CD14-positive monocyte (primary cell): ENCODE data around the gene TNFRSF25. TPM values are rescaled to one million over a fixed set of nuclear protein-coding genes. Genes with fewer than 3 reads are reported as not detected.

ENCODE experiments used
- DNase-seq, 3 donors: peaks; one replicate each; pipeline ENCODE4 v3.0.0-alpha.2; 2011 to 2022
- H2AFZ ChIP-seq: 2 replicates; pipeline ENCODE4 v1.6.0; 2012; ENCODE audit warnings: mild to moderate bottlenecking, low read depth, low read length, inconsistent platforms; ENCODE audit not compliant: insufficient read depth, poor library complexity, severe bottlenecking
- H3K27ac ChIP-seq, 2 donors: 1 replicate in 1 of 2; 2 replicates in 1 of 2; pipeline ENCODE4 v1.5.1; 2012 to 2013; ENCODE audit warnings: low read length in 2 of 2, control low read depth in 1 of 2, inconsistent platforms in 1 of 2, low read depth in 1 of 2, mild to moderate bottlenecking in 1 of 2
- H3K27me3 ChIP-seq, 2 donors: one replicate each; pipeline versions ENCODE4 v1.6.0 to v1.6.1; 2011 to 2013; ENCODE audit warnings: low read length in 2 of 2; ENCODE audit not compliant: control insufficient read depth in 2 of 2, insufficient read depth in 2 of 2
- H3K36me3 ChIP-seq, 2 donors: replicated peaks in 1 of 2; 1 replicate in 1 of 2; 2 replicates in 1 of 2; pipeline versions ENCODE4 v1.5.1 to v1.6.1; 2012 to 2013; ENCODE audit warnings: low read length in 2 of 2, control low read depth in 1 of 2, inconsistent platforms in 1 of 2, mild to moderate bottlenecking in 1 of 2; ENCODE audit not compliant: insufficient read depth in 2 of 2, control insufficient read depth in 1 of 2
- H3K4me1 ChIP-seq, 2 donors: 1 replicate in 1 of 2; 2 replicates in 1 of 2; pipeline versions ENCODE4 v1.5.1 to v1.6.1; 2012 to 2013; ENCODE audit warnings: low read length in 2 of 2, control low read depth in 1 of 2, inconsistent platforms in 1 of 2, mild to moderate bottlenecking in 1 of 2, moderate library complexity in 1 of 2; ENCODE audit not compliant: insufficient read depth in 2 of 2, control insufficient read depth in 1 of 2
- H3K4me2 ChIP-seq: replicated peaks from 2 replicates; pipeline ENCODE3; 2012; ENCODE audit warnings: low read length, moderate library complexity, mild to moderate bottlenecking; ENCODE audit not compliant: poor library complexity, severe bottlenecking; ENCODE audit errors: extremely low read depth
- H3K4me3 ChIP-seq, 3 experiments: fragments of 200-600 bp in 1 of 3; sonication (generic) in 1 of 3; replicated peaks in 1 of 3; 1 replicate in 2 of 3; 2 replicates in 1 of 3; pipeline ENCODE4 v1.5.1; 2011 to 2013; ENCODE audit warnings: low read length in 3 of 3, mild to moderate bottlenecking in 3 of 3, control low read depth in 2 of 3, low read depth in 2 of 3, inconsistent platforms in 1 of 3, moderate library complexity in 1 of 3
- H3K79me2 ChIP-seq: 2 replicates; pipeline ENCODE4 v1.6.0; 2012; ENCODE audit warnings: mild to moderate bottlenecking, control low read depth, inconsistent platforms, low read length, moderate library complexity; ENCODE audit not compliant: insufficient read depth
- H3K9ac ChIP-seq: 2 replicates; pipeline ENCODE4 v1.6.0; 2017; ENCODE audit warnings: low read length, mild to moderate bottlenecking; ENCODE audit not compliant: insufficient read depth, poor library complexity, severe bottlenecking
- H3K9me3 ChIP-seq, 2 donors: replicated peaks in 1 of 2; 1 replicate in 1 of 2; 2 replicates in 1 of 2; pipeline versions ENCODE4 v1.5.1 to v1.6.1; 2012 to 2013; ENCODE audit warnings: low read length in 2 of 2, control low read depth in 1 of 2; ENCODE audit not compliant: control insufficient read depth in 1 of 2, insufficient read depth in 1 of 2
- H4K20me1 ChIP-seq: 2 replicates; pipeline ENCODE4 v1.6.0; 2012; ENCODE audit warnings: mild to moderate bottlenecking, low read length, control low read depth, moderate library complexity; ENCODE audit not compliant: insufficient read depth
- H3K27ac Mint-ChIP-seq, 7 donors: one replicate each; pipeline ENCODE4 v1.8.0; 2020; ENCODE audit warnings: mild to moderate bottlenecking in 7 of 7, mixed read lengths in 7 of 7, moderate library complexity in 6 of 7, inconsistent platforms in 2 of 7
- H3K27me3 Mint-ChIP-seq, 3 donors: one replicate each; pipeline ENCODE4 v1.8.0; 2021 to 2022; ENCODE audit warnings: low read depth in 3 of 3, mild to moderate bottlenecking in 3 of 3, mixed read lengths in 3 of 3, moderate library complexity in 3 of 3, inconsistent platforms in 1 of 3
- H3K36me3 Mint-ChIP-seq, 2 donors: one replicate each; pipeline ENCODE4 v1.8.0; 2020; ENCODE audit warnings: mixed read lengths in 2 of 2, inconsistent platforms in 1 of 2, mild to moderate bottlenecking in 1 of 2
- H3K4me1 Mint-ChIP-seq: one replicate; pipeline ENCODE4 v1.8.0; 2020; ENCODE audit warnings: mild to moderate bottlenecking, mixed read lengths
- H3K4me3 Mint-ChIP-seq, 2 donors: one replicate each; pipeline ENCODE4 v1.8.0; 2020; ENCODE audit warnings: mild to moderate bottlenecking in 2 of 2, mixed read lengths in 2 of 2, moderate library complexity in 1 of 2
- H3K9me3 Mint-ChIP-seq, 7 donors: one replicate each; pipeline ENCODE4 v1.8.0; 2020 to 2022; ENCODE audit warnings: mixed read lengths in 7 of 7, mild to moderate bottlenecking in 6 of 7, moderate library complexity in 6 of 7, inconsistent platforms in 2 of 7
- WGBS: methylation state at CpG from one replicate; pipeline ENCODE4 v1.1.5; 2013; ENCODE audit warnings: missing lambda C conversion rate; ENCODE audit not compliant: insufficient coverage; 5-methylcytosine and 5-hydroxymethylcytosine counted together
- intact Hi-C, 2 donors: fragments of 100-400 bp; cut with micrococcal nuclease; formaldehyde crosslinking; loops; one replicate each; pipeline versions ENCODE4 v1.15.0 to v1.15.1; 2023
- polyA plus RNA-seq, 3 donors: library from polyadenylated mRNA; depleted of rRNA in 1 of 3; unstranded in 2 of 3; stranded (reverse) in 1 of 3; fragments of 300-500 nt in 2 of 3; fragments of >200 nt in 1 of 3; fragmentation: Illumina TruSeq in 2 of 3; gene quantifications; 1 replicate in 2 of 3; 2 replicates in 1 of 3; pipeline ENCODE4 v1.2.3, GENCODE V29; 2012 to 2021
- TF ChIP-seq, protein P1 (sequence below): fragments of 200-600 bp; IDR thresholded peaks from one replicate; pipeline ENCODE4 v1.8.0; 2022; ENCODE audit warnings: antibody characterized with exemption, mild to moderate bottlenecking

The TNFRSF25 gene
- polyA plus RNA-seq, 3 donors = 0.33 to 3.0 (median 0.48) TPM

DNA sequence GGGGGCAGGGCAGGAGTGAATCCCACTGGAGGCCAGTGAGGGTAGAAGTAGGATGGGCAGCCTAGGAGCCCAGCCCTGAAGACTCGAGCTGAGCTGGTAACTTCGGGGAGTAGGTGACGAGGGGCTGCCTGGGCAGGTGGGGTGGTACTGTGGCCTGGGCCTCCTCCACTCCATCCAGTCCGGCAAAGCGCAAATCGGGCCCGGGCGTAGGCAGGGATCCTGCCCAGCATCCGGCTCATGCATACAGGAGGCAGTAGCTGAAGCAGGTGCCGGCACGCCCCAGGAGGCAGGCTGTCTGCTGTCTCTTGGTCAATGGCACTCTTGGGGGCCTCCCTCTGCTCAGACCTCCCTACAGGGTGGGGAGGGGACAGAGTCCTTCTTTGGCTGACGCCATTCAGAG, 1.3 kb upstream of the TNFRSF25 start:
- Histone ChIP-seq H3K79me2 (no peaks in the 10 kb centered on the region), H3K27me3 (peaks cover 0 to 29% of the 10 kb centered on the region in 2 donors), H3K9ac (no peak overlapping the region), H3K27ac (no peak overlapping the region), H3K4me1 (no peaks in the 10 kb centered on the region), H4K20me1 (no peaks in the 10 kb centered on the region), H2AFZ (no peak overlapping the region), H3K9me3 (peaks cover 0 to 6% of the 10 kb centered on the region in 2 donors), H3K36me3 (no peaks in the 10 kb centered on the region), H3K4me3 (no peak overlapping the region), H3K4me2 (no peak overlapping the region)
- no peak for DNase-seq
- peaks cover 3% of the 10 kb centered on the region for H3K4me1 Mint-ChIP-seq
- H3K27me3 Mint-ChIP-seq = peaks cover 21 to 37% (median 29%) of the 10 kb centered on the region in 3 donors
- H3K27ac Mint-ChIP-seq = no peak overlapping the region
- H3K4me3 Mint-ChIP-seq = peak overlapping the region in 1 of 2 donors; percentile 30
- 95% methylated on average over 10 of the region's 12 CpGs for WGBS
- TF ChIP-seq, protein P1, sequence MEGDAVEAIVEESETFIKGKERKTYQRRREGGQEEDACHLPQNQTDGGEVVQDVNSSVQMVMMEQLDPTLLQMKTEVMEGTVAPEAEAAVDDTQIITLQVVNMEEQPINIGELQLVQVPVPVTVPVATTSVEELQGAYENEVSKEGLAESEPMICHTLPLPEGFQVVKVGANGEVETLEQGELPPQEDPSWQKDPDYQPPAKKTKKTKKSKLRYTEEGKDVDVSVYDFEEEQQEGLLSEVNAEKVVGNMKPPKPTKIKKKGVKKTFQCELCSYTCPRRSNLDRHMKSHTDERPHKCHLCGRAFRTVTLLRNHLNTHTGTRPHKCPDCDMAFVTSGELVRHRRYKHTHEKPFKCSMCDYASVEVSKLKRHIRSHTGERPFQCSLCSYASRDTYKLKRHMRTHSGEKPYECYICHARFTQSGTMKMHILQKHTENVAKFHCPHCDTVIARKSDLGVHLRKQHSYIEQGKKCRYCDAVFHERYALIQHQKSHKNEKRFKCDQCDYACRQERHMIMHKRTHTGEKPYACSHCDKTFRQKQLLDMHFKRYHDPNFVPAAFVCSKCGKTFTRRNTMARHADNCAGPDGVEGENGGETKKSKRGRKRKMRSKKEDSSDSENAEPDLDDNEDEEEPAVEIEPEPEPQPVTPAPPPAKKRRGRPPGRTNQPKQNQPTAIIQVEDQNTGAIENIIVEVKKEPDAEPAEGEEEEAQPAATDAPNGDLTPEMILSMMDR = no peak
- peaks cover 0 to 6% (median 0%) of the 10 kb centered on the region in 7 donors for H3K9me3 Mint-ChIP-seq
- intact Hi-C loops = no loop called here
- H3K36me3 Mint-ChIP-seq = no peaks in the 10 kb centered on the region

DNA sequence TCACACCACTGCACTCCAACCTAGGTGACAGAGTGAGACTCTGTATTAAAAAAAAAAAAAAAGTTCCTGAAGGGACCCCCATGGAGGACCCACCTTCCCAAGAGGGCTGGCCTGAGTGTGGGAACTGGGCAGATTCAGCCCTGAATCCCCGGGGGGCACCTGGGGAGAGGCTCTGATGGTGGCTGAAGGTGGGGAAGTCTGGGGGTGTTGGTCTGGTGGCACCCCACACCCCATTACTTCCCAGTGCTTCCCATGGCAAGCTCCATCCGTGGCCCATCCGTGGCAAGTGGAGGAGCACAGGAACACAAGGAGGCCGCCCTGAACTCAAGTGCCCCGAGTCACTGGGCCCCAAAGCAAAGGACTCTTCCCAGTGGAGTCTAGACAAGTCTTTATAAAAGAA, 778 bp upstream of the TNFRSF25 start:
- H3K4me3 ChIP-seq = no peak overlapping the region
- H3K36me3 ChIP-seq = no peaks in the 10 kb centered on the region
- no peaks in the 10 kb centered on the region for H3K79me2 ChIP-seq
- H3K27ac Mint-ChIP-seq = no peak overlapping the region
- peaks cover 0 to 29% of the 10 kb centered on the region in 2 donors for H3K27me3 ChIP-seq
- TF ChIP-seq, protein P1 = no peak
- H3K9me3 Mint-ChIP-seq = peaks cover 0 to 6% (median 0%) of the 10 kb centered on the region in 7 donors
- no peaks in the 10 kb centered on the region for H3K4me1 ChIP-seq
- intact Hi-C loops = no loop called here
- no peaks in the 10 kb centered on the region for H4K20me1 ChIP-seq
- no peak overlapping the region for H3K27ac ChIP-seq
- no peak overlapping the region for H3K4me2 ChIP-seq
- H3K9ac ChIP-seq = no peak overlapping the region
- peaks cover 22 to 38% (median 29%) of the 10 kb centered on the region in 3 donors for H3K27me3 Mint-ChIP-seq
- H3K4me1 Mint-ChIP-seq = peaks cover 3% of the 10 kb centered on the region
- no peak for DNase-seq
- H3K4me3 Mint-ChIP-seq = peak overlapping the region in 1 of 2 donors; percentile 30
- peaks cover 0 to 2% of the 10 kb centered on the region in 2 donors for H3K9me3 ChIP-seq
- no peaks in the 10 kb centered on the region for H3K36me3 Mint-ChIP-seq
- WGBS = 92% methylated on average over 2 of the region's 5 CpGs
- H2AFZ ChIP-seq = no peak overlapping the region
